Epithelial cell of esophagus (primary cell): ENCODE measurements around the gene NT5C.
A peak's percentile ranks its signal among the peaks of the same experiment; 100 is the strongest.
"Not testable (repeated sequence)": the region's sequence is repeated elsewhere in the genome, so short reads cannot be mapped to it uniquely, and the experiment has no call there.

Experiments used
- DNase-seq: peaks from one replicate; pipeline ENCODE4 v3.0.0; 2010; ENCODE audit warnings: low read depth
- H3K4me3 ChIP-seq: 2 replicates; pipeline ENCODE4 v1.5.1; 2011; ENCODE audit warnings: mild to moderate bottlenecking, low read length, control low read depth
- TF ChIP-seq, protein P1 (sequence below): IDR thresholded peaks from 2 replicates; pipeline ENCODE4 v1.5.1; 2011; ENCODE audit warnings: low read depth, mild to moderate bottlenecking, low read length, control low read depth, inconsistent platforms; ENCODE audit not compliant: insufficient read depth; ENCODE audit errors: missing control alignments

The NT5C gene

GRCh38 chr17:75142236-75142971 is 10.9 kb upstream of the NT5C start:
- TF ChIP-seq, protein P1, sequence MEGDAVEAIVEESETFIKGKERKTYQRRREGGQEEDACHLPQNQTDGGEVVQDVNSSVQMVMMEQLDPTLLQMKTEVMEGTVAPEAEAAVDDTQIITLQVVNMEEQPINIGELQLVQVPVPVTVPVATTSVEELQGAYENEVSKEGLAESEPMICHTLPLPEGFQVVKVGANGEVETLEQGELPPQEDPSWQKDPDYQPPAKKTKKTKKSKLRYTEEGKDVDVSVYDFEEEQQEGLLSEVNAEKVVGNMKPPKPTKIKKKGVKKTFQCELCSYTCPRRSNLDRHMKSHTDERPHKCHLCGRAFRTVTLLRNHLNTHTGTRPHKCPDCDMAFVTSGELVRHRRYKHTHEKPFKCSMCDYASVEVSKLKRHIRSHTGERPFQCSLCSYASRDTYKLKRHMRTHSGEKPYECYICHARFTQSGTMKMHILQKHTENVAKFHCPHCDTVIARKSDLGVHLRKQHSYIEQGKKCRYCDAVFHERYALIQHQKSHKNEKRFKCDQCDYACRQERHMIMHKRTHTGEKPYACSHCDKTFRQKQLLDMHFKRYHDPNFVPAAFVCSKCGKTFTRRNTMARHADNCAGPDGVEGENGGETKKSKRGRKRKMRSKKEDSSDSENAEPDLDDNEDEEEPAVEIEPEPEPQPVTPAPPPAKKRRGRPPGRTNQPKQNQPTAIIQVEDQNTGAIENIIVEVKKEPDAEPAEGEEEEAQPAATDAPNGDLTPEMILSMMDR, result no peak
- H3K4me3 ChIP-seq, result no peak overlapping the region
- no peak for DNase-seq

GRCh38 chr17:75138519-75138918 is 7.0 kb upstream of the NT5C start:
- TF ChIP-seq, protein P1, result no peak
- no peak overlapping the region for H3K4me3 ChIP-seq
- DNase-seq, result no peak

GRCh38 chr17:75137762-75138161 is 6.2 kb upstream of the NT5C start:
- not testable (repeated sequence) for DNase-seq, H3K4me3 ChIP-seq

DNA sequence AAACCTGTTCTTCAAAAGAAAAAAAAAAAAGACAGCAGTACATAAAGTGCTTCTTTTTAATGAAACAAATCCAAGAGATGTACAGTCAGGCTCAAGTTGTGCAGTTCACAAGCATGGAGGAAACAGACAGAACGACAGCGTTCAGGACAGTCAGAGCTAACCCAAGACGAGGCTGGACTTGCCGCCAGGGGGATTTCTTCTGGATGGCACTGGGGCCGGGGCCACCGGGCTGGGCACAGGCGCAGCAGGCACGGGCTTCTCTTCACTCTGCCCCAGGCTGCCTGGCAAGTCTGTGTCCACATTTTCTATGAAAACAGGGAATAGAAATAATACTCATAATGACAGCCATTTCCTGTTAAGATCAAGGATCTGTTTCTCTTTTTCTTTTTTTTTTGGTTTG is 4.4 kb upstream of the NT5C start:
- peak; percentile 66 for DNase-seq
- no peak overlapping the region for H3K4me3 ChIP-seq
- TF ChIP-seq, protein P1, result peak; percentile 51

- TF ChIP-seq, protein P1, result no peak
- H3K4me3 ChIP-seq, result no peak overlapping the region
- peak; percentile 47 for DNase-seq
Measured at GRCh38 chr17:75135452-75135851, 3.9 kb upstream of the NT5C start.

DNA sequence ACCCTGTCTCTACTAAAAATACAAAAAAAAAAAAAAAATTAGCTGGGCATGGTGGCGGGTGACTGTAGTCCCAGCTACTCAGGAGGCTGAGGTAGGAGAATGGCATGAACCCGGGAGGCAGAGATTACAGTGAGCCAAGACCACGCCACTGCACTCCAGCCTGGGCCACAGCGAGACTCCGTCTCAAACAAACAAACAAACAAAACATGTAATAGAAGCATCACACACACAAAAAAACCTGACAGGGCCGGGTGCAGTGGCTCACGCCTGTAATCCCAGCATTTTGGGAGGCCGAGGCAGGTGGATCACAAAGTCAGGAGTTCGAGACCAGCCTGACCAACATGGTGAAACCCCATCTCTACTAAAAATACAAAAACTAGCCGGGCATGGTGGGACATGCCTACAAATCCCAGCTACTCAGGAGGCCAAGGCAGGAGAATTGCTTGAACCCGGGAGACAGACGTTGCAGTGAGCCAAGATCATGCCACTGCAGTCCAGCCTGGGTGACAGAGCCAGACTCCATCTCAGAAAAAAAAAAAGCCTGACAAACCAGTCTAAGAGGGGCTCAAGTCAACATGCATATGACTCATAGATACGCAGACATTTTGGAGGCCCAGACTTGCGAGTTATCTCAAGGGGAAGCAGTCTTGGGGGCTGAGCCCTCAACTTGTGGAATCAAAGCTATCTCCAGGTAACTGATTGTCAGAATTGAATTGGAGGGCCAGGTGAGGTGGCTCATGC is 2.2 kb upstream of the NT5C start:
- DNase-seq, result peak; percentile 71
- H3K4me3 ChIP-seq, result not testable (repeated sequence)

DNA sequence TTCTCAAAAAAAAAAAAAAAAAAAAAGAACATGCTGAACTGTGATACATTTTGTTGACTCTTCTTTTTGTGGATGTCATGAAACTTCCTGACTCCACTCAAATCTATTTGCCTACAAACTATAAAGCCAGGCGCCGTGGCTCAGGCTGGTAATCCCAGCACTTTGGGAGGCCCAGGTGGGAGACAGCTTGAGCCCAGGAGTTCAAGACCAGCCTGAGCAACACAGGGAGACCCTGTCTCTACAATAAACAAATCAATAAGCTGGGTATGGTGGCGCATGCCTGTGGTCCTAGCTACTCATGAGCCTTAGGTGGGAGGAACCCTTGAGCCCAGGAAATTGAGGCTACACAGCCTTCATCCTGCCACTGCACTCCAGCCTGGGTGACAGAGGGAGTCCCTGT is 1.5 kb upstream of the NT5C start:
- no peak overlapping the region for H3K4me3 ChIP-seq
- TF ChIP-seq, protein P1, result no peak
- DNase-seq, result no peak

DNA sequence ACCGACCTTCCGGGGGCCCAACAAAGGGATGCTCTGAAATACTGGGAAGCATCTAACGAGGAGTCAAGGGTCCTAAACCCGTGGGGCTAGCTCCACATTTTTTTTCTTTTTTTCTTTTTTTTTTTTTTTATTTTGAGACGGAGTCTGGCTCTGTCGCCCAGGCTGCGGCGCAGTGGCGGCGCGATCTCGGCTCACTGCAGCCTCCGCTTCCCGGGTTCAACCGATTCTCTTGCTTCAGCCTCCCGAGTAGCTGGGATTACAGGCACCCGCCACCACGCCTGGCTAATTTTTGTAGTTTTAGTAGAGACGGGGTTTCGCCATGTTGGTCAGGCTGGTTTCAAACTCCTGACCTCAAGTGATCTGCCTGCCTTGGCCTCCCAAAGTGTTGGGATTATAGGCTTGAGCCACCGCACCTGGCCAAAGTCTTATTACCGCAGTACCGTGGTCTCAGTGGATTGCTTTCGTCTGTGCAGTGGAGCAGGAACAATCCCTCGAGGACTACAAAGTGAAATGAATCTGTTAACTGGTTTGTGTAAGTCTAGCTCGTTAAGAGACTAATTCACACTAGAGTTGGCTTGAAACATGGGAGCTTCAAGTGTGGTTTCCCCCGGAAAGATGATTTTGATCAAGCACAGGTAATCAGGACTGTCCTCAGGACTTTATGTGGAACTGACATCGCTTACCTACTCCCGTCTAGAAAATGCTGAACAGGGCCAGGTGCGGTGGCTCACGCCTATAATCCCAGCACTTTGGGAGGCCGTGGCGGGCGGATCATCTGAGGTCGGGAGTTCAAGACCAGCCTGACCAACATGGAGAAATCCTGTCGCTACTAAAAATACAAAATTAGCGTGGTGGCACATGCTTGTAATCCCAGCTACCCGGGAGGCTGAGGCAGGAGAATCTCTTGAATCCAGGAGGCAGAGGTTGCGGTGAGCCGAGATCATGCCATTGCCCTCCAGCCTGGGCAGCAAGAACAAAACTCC is 767 bp upstream of the NT5C start:
- not testable (repeated sequence) for DNase-seq
- H3K4me3 ChIP-seq, result peak overlapping the region; percentile 76
